ENCODE measurements around the gene KLHL3.

DNA sequence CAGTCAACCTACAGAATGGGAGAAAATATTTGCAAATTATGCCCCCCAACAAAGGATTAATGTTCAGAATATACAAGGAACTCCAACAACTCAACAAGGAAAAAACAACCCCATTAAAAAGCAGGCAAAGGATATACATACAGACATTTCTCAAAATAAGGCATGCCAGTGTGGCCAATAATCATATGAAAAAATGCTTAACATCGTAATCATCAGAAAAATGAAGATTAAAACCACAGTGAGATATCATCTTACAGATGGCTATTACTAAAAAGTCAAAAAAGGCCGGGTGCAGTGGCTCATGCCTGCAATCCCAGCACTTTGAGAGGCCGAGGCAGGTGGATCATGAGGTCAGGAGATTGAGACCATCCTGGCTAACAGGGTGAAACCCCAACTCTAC, 103.2 kb downstream of the KLHL3 start:
- TF ChIP-seq GATA2 (CRISPR knock-in tag; IDR thresholded peaks at IDR 0.05) (no peak), MTA1 (IDR thresholded peaks at IDR 0.05; ENCODE audit: borderline replicate concordance) (no peak), U2AF2 (optimal IDR thresholded peaks at IDR 0.05; ENCODE audit: low read depth, low read length) (no peak), RFX7 (CRISPR knock-in tag; IDR thresholded peaks at IDR 0.05) (no peak), SMARCA5 (IDR thresholded peaks at IDR 0.05) (no peak), CEBPG (CRISPR knock-in tag; IDR thresholded peaks at IDR 0.05) (no peak), CEBPG (tag; conservative IDR thresholded peaks at IDR 0.05 in 1 of 2, IDR thresholded peaks at IDR 0.05 in 1 of 2) (no peak), ATF7 (IDR thresholded peaks at IDR 0.05) (no peak), NONO (IDR thresholded peaks at IDR 0.05; ENCODE audit: low read depth in 2 of 2, low read length in 1 of 2) (no peak), TEAD4 (IDR thresholded peaks at IDR 0.05; ENCODE audit: low read length) (no peak), TEAD4 (CRISPR knock-in tag; IDR thresholded peaks at IDR 0.05; ENCODE audit: borderline replicate concordance) (no peak), FOXA3 (CRISPR knock-in tag; conservative IDR thresholded peaks at IDR 0.05 in 1 of 2, IDR thresholded peaks at IDR 0.05 in 1 of 2) (no peak)
